CD8-positive, alpha-beta memory T cell (primary cell): ENCODE data around the gene SETD5. TPM values are rescaled to one million over a fixed set of nuclear protein-coding genes. Genes with fewer than 3 reads are reported as not detected.

Source experiments
- CTCF ChIA-PET: fragments of 350-600 bp; sonication (Branson Sonifier 250); formaldehyde crosslinking; loops from one replicate; lab custom pipeline; 2021; ENCODE audit warnings: antibody characterized with exemption; lab: Charles Lee
- POLR2A ChIA-PET: fragments of 350-600 bp; sonication (Branson Sonifier 250); formaldehyde crosslinking; loops from one replicate; lab custom pipeline; 2021; ENCODE audit warnings: antibody characterized with exemption; lab: Charles Lee
- DNase-seq, 5 donors: peaks; one replicate each; pipeline versions ENCODE4 v3.0.0 to v3.0.0-alpha.2; 2020 to 2022; ENCODE audit warnings: mixed read lengths in 1 of 5
- H3K27ac ChIP-seq: one replicate; pipeline ENCODE4 v1.7.0; 2013; ENCODE audit warnings: low read depth, mild to moderate bottlenecking, low read length, moderate library complexity
- H3K27me3 ChIP-seq: 2 replicates; pipeline ENCODE4 v1.7.0; 2013; ENCODE audit warnings: low read length, mild to moderate bottlenecking; ENCODE audit not compliant: insufficient read depth, poor library complexity, severe bottlenecking
- H3K36me3 ChIP-seq: 2 replicates; pipeline ENCODE4 v1.7.0; 2013; ENCODE audit warnings: mild to moderate bottlenecking, low read length, moderate library complexity; ENCODE audit not compliant: insufficient read depth
- H3K4me1 ChIP-seq: 2 replicates; pipeline ENCODE4 v1.7.0; 2013; ENCODE audit warnings: mild to moderate bottlenecking, low read length, moderate library complexity; ENCODE audit not compliant: insufficient read depth
- H3K4me3 ChIP-seq: 2 replicates; pipeline ENCODE4 v1.7.0; 2013; ENCODE audit warnings: mild to moderate bottlenecking, low read length
- H3K9me3 ChIP-seq: 2 replicates; pipeline ENCODE4 v1.7.0; 2013; ENCODE audit warnings: mild to moderate bottlenecking, low read length
- H3K27ac Mint-ChIP-seq, 8 donors: one replicate each; pipeline ENCODE4 v1.8.0; 2020 to 2021; ENCODE audit warnings: mixed read lengths in 8 of 8, mild to moderate bottlenecking in 6 of 8, inconsistent platforms in 3 of 8, moderate library complexity in 3 of 8
- H3K27me3 Mint-ChIP-seq, 2 donors: one replicate each; pipeline ENCODE4 v1.8.0; 2020 to 2021; ENCODE audit warnings: mixed read lengths in 2 of 2, mild to moderate bottlenecking in 1 of 2, moderate library complexity in 1 of 2
- H3K36me3 Mint-ChIP-seq, 3 donors: one replicate each; pipeline ENCODE4 v1.8.0; 2020 to 2021; ENCODE audit warnings: mixed read lengths in 3 of 3, inconsistent platforms in 1 of 3, mild to moderate bottlenecking in 1 of 3
- H3K4me1 Mint-ChIP-seq, 3 donors: one replicate each; pipeline ENCODE4 v1.8.0; 2020 to 2021; ENCODE audit warnings: mixed read lengths in 3 of 3, inconsistent platforms in 1 of 3, mild to moderate bottlenecking in 1 of 3
- H3K4me3 Mint-ChIP-seq, 7 donors: one replicate each; pipeline ENCODE4 v1.8.0; 2020 to 2021; ENCODE audit warnings: mixed read lengths in 7 of 7, mild to moderate bottlenecking in 6 of 7, moderate library complexity in 4 of 7, inconsistent platforms in 2 of 7
- H3K9me3 Mint-ChIP-seq, 5 donors: one replicate each; pipeline ENCODE4 v1.8.0; 2020 to 2022; ENCODE audit warnings: mixed read lengths in 5 of 5, mild to moderate bottlenecking in 3 of 5, moderate library complexity in 2 of 5, inconsistent platforms in 1 of 5
- polyA plus RNA-seq: library from polyadenylated mRNA; unstranded; fragments of 300-500 nt; fragmentation: Illumina TruSeq; gene quantifications from one replicate; pipeline ENCODE4 v1.2.3, GENCODE V29; 2021
- total RNA-seq, 2 experiments: library from RNA; stranded (reverse); gene quantifications; one replicate each; pipeline ENCODE4 v1.2.3, GENCODE V29; 2021

SETD5 gene
- total and polyA plus RNA-seq, 3 experiments from 2014 or later, result 40.0 to 97.2 (median 89.8) TPM

DNA sequence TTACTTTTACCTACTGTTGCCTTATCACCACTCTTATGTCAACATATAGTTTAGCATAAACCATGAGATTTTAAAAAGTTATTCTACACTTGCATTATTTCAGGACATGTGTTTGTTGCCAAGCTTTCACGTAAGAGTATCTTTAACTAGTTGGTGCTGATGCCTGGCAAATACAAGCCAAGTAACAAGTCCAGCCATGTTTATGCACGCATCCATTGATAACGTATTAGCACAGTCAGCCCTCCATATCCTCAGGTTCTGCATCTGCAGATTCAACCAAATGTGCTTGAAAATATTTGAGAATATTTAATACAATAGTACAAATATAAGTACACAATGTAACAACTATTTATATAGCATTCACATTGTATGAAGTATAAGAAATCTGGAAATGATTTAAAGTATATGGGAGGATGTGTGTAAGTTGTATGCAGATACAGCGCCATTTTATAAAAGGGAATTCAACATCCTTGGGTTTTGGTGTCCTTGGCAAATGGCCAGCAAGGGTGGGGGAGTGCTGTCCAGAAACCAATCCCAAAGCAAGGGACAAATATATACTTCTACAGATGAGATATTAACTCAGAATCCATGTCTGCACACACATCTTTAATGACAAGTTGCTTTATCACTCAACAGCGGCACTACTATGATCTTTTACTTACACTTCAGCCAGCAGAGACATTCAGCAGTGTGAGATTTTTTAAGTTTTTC lies 8.7 kb upstream of the SETD5 start:
- Histone ChIP-seq H3K36me3 (peaks cover 67% of the 10 kb centered on the region), H3K9me3 (no peaks in the 10 kb centered on the region), H3K27ac (no peak overlapping the region), H3K4me1 (peaks cover 28% of the 10 kb centered on the region), H3K4me3 (no peak overlapping the region), H3K27me3 (no peaks in the 10 kb centered on the region)
- Mint-ChIP-seq H3K9me3 (no peaks in the 10 kb centered on the region), H3K4me1 (peaks cover 40 to 65% (median 54%) of the 10 kb centered on the region in 3 donors), H3K27me3 (no peaks in the 10 kb centered on the region), H3K36me3 (peaks cover 12 to 94% (median 19%) of the 10 kb centered on the region in 3 donors), H3K4me3 (no peak overlapping the region), H3K27ac (peak overlapping the region in 4 of 8 donors; percentile 36 to 67 (median 54))
- DNase-seq, result no peak
- ChIA-PET POLR2A (interaction anchor here (0.7 to 1.5 kb wide), 2 partner anchors 8 to 16 kb away, joined by 4 read pairs; no protein-coding TSS in a partner anchor), CTCF (no interaction called here)

DNA sequence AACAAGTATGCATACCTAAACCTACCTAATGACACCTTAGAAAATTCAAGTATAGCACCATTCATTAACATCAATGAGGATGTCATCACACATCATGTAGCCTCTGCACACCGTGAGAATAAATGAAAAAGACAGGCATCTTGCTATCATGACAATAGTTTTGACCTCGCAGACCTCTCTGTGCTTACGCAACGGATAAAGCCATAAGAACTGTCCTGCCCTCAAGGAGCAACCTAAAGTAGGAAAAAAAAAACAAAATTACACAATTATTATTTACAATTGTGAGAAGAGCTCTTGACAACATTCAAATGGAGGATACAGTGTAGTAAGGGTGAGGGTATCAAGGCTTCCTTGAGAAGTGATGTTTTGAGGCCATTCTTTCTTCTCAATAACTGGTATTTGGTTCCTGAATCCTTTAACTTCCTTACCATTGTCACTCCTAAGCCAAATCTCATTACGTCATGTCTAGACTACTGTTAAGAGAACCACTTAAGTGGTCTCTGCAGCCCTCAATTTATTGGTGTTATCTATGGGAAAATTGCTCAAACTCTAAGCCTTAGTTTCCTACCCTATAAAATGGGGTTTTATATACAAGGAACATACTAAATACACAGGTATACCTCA lies 7.0 kb upstream of the SETD5 start:
- ChIA-PET CTCF (no interaction called here), POLR2A (no interaction called here)
- Histone ChIP-seq H3K36me3 (peaks cover 67% of the 10 kb centered on the region), H3K4me3 (no peak overlapping the region), H3K9me3 (no peaks in the 10 kb centered on the region), H3K4me1 (peaks cover 44% of the 10 kb centered on the region), H3K27ac (no peak overlapping the region), H3K27me3 (no peaks in the 10 kb centered on the region)
- Mint-ChIP-seq H3K27ac (peak overlapping the region in 6 of 8 donors; percentile 9 to 75 (median 40)), H3K36me3 (peaks cover 12 to 94% (median 21%) of the 10 kb centered on the region in 3 donors), H3K4me1 (peaks cover 52 to 81% (median 64%) of the 10 kb centered on the region in 3 donors), H3K4me3 (no peak overlapping the region), H3K27me3 (no peaks in the 10 kb centered on the region), H3K9me3 (no peaks in the 10 kb centered on the region)
- no peak for DNase-seq

- H3K27ac ChIP-seq, result no peak overlapping the region
- H3K4me1 ChIP-seq, result peaks cover 50% of the 10 kb centered on the region
- ChIA-PET POLR2A (interaction anchor here (0.7 kb wide), 1 partner anchor 9 kb away, joined by 4 read pairs; no protein-coding TSS in a partner anchor), CTCF (interaction anchor here (0.6 to 1.4 kb wide), 2 partner anchors 8 to 856 kb away, joined by 3 to 4 read pairs; no protein-coding TSS in a partner anchor)
- H3K9me3 ChIP-seq, result no peaks in the 10 kb centered on the region
- Mint-ChIP-seq H3K27ac (peak overlapping the region; percentile 37 to 86 (median 62)), H3K4me3 (peak overlapping the region in 1 of 7 donors; percentile 15), H3K27me3 (peaks cover 0 to 1% of the 10 kb centered on the region in 2 donors), H3K36me3 (peaks cover 12 to 90% (median 21%) of the 10 kb centered on the region in 3 donors), H3K4me1 (peaks cover 51 to 74% (median 59%) of the 10 kb centered on the region in 3 donors), H3K9me3 (peaks cover 0 to 1% (median 0%) of the 10 kb centered on the region in 5 donors)
- no peak for DNase-seq
- no peak overlapping the region for H3K4me3 ChIP-seq
- no peaks in the 10 kb centered on the region for H3K27me3 ChIP-seq
- H3K36me3 ChIP-seq, result peaks cover 63% of the 10 kb centered on the region
Measured at GRCh38 chr3:9392041-9392440, 5.4 kb upstream of the SETD5 start.

DNA sequence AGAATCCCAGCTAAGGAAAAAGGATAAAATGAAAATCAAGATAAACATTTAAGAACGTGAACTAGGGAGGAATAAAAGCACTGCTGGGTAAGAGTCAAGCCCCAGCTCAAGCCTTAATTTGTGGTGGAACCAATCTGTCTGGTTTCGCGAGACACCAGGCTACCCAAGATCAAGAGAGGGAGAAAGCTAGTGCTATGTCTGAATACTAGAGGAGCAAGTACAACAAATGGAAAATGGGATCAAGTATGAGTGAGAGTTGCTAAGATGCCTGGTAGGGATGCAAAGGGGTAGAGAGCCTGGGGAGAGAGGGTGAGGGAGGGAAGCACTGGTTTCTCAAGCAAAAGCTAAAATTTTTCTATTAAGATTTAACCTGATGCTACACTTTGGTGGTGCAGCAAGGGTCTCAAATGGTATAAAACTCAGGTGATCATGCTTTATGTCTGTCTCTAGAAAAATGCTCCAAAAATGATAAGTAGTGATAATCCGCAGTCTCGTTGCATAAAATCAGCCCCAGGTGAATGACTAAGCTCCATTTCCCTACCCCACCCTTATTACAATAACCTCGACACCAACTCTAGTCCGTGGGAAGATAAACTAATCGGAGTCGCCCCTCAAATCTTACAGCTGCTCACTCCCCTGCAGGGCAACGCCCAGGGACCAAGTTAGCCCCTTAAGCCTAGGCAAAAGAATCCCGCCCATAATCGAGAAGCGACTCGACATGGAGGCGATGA lies 1.7 kb upstream of the SETD5 start:
- no peak for DNase-seq
- no peaks in the 10 kb centered on the region for H3K27me3 ChIP-seq
- H3K4me3 ChIP-seq, result peak overlapping the region; percentile 93
- Mint-ChIP-seq H3K9me3 (peaks cover 0 to 4% (median 0%) of the 10 kb centered on the region in 5 donors), H3K36me3 (peaks cover 6 to 70% (median 14%) of the 10 kb centered on the region in 3 donors), H3K4me3 (peak overlapping the region; percentile 91 to 99 (median 97)), H3K4me1 (peaks cover 64 to 80% (median 77%) of the 10 kb centered on the region in 3 donors), H3K27ac (peak overlapping the region; percentile 95 to 100 (median 97)), H3K27me3 (peaks cover 0 to 4% of the 10 kb centered on the region in 2 donors)
- ChIA-PET CTCF (interaction anchor here (1.1 to 5.1 kb wide), 6 partner anchors 9 to 48 kb away, joined by 4 to 24 read pairs (median 4); partner anchors contain the start of gene THUMPD3), POLR2A (interaction anchor here (0.6 to 3.6 kb wide), 7 partner anchors 9 to 384 kb away, joined by 3 to 81 read pairs (median 4); partner anchors contain the start of genes MTMR14, OGG1 and THUMPD3)
- peaks cover 67% of the 10 kb centered on the region for H3K4me1 ChIP-seq
- H3K36me3 ChIP-seq, result peaks cover 35% of the 10 kb centered on the region
- H3K9me3 ChIP-seq, result no peaks in the 10 kb centered on the region
- peak overlapping the region; percentile 90 for H3K27ac ChIP-seq

- peak overlapping the region; percentile 95 to 100 (median 97) for H3K27ac Mint-ChIP-seq
- peak overlapping the region; percentile 93 for H3K4me3 ChIP-seq
- H3K4me1 Mint-ChIP-seq, result peaks cover 66 to 80% (median 77%) of the 10 kb centered on the region in 3 donors
- peaks cover 0 to 4% of the 10 kb centered on the region in 2 donors for H3K27me3 Mint-ChIP-seq
- no peaks in the 10 kb centered on the region for H3K9me3 ChIP-seq
- ChIA-PET POLR2A (interaction anchor here (0.8 to 3.6 kb wide), 13 partner anchors 8 to 1876 kb away, joined by 3 to 81 read pairs (median 4); partner anchors contain the start of genes ARPC4, ATG7, BRPF1 and MTMR14), CTCF (interaction anchor here (1.2 to 5.1 kb wide), 5 partner anchors 9 to 43 kb away, joined by 4 to 24 read pairs (median 5); partner anchors contain the start of gene THUMPD3)
- H3K27me3 ChIP-seq, result no peaks in the 10 kb centered on the region
- H3K36me3 Mint-ChIP-seq, result peaks cover 4 to 65% (median 12%) of the 10 kb centered on the region in 3 donors
- peaks cover 69% of the 10 kb centered on the region for H3K4me1 ChIP-seq
- H3K36me3 ChIP-seq, result peaks cover 29% of the 10 kb centered on the region
- peak overlapping the region; percentile 90 for H3K27ac ChIP-seq
- DNase-seq, result peak in 4 of 5 donors; percentile 71 to 89 (median 81)
- peaks cover 0 to 4% (median 0%) of the 10 kb centered on the region in 5 donors for H3K9me3 Mint-ChIP-seq
- peak overlapping the region; percentile 91 to 99 (median 97) for H3K4me3 Mint-ChIP-seq
Measured at GRCh38 chr3:9396301-9396631, 1.1 kb upstream of the SETD5 start.

DNA sequence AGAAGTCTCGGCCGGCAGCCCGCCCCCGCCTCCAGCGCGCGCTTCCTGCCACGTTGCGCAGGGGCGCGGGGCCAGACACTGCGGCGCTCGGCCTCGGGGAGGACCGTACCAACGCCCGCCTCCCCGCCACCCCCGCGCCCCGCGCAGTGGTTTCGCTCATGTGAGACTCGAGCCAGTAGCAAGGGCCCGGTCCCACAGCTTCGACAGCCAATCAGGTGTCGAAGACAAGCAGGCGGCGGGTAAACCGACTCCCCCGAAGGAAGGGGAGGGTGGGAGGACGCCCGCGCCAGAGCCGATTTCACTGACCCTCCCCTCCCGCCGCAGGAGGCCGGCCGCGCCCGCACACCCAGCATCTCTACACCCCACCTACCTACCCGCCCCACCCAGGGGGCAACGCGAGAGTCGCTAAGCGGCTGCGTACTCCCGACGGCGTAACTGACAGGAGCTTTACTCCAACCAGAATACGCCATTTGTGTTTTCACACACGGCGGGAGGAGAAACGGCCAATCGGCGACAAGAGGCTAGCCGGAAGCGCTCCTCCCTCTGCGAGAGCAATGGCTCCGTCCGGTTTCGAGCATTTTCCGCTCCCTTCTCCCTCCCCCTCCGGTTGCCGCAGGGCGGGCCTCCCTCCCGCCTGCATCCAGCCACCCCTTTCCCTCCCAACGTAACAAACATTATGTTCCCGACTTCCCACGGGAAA lies 633 bp upstream of the SETD5 start:
- ChIA-PET CTCF (interaction anchor here (1.2 to 5.1 kb wide), 3 partner anchors 11 to 43 kb away, joined by 4 to 24 read pairs (median 5); partner anchors contain the start of gene THUMPD3), POLR2A (interaction anchor here (0.8 to 3.6 kb wide), 15 partner anchors 8 to 1875 kb away, joined by 3 to 81 read pairs (median 4); partner anchors contain the start of genes ARPC4, ATG7, BRPF1 and MTMR14)
- H3K27me3 ChIP-seq, result no peaks in the 10 kb centered on the region
- Mint-ChIP-seq H3K27ac (peak overlapping the region; percentile 97 to 99 (median 99)), H3K27me3 (peaks cover 0 to 4% of the 10 kb centered on the region in 2 donors), H3K4me3 (peak overlapping the region; percentile 91 to 99 (median 97)), H3K9me3 (peaks cover 0 to 4% (median 0%) of the 10 kb centered on the region in 5 donors), H3K4me1 (peaks cover 65 to 80% (median 77%) of the 10 kb centered on the region in 3 donors), H3K36me3 (peaks cover under 1 to 60% (median 7%) of the 10 kb centered on the region in 3 donors)
- H3K36me3 ChIP-seq, result peaks cover 25% of the 10 kb centered on the region
- H3K4me1 ChIP-seq, result peaks cover 69% of the 10 kb centered on the region
- DNase-seq, result peak; percentile 98 to 100 (median 99)
- H3K9me3 ChIP-seq, result no peaks in the 10 kb centered on the region
- H3K27ac ChIP-seq, result peak overlapping the region; percentile 90
- peak overlapping the region; percentile 93 for H3K4me3 ChIP-seq
